Measurements from ENCODE around the gene NKX6-1. TPM values are rescaled to one million over a fixed set of nuclear protein-coding genes. Genes with fewer than 3 reads are reported as not detected.
A peak's percentile ranks its signal among the peaks of the same experiment; 100 is the strongest.

NKX6-1 gene
- total and polyA plus RNA-seq, 8 donors: 1.1 to 5.2 TPM; not detected in 6

DNA sequence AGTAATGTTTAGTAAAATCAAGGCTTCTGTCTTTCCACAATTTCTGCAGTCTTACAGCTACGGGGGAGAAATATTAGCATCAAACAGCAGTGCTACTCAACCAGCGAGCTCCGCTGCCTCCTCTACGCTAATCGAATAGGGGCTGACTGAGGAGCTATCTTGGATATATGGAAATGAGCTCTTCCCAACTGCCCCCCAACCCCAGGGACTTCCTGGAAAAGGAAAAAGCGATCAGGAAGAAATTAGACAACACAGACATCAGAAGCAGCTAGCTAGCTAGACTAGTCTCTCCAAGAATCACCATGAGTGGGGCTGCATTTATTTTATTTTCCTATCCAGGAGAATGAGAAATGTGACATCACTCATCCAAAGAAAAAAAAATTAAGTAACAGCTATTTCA, 7.6 kb downstream of the NKX6-1 start:
- Histone ChIP-seq H3K4me3 (no peak overlapping the region), H3K4me1 (peaks cover 13 to 21% (median 16%) of the 10 kb centered on the region in 4 donors), H3K27ac (no peak overlapping the region), H3K27me3 (peaks cover 22 to 100% (median 81%) of the 10 kb centered on the region in 3 donors), H3K36me3 (no peaks in the 10 kb centered on the region), H3K9me3 (peaks cover 0 to 15% (median 7%) of the 10 kb centered on the region in 4 donors)
- no peak for TF ChIP-seq CTCF (IDR thresholded peaks at IDR 0.05)
- no peak for TF ChIP-seq POLR2A (IDR thresholded peaks at IDR 0.05)
- no peak for TF ChIP-seq EP300 (IDR thresholded peaks at IDR 0.05)
- TF ChIP-seq POLR2AphosphoS5 (IDR thresholded peaks at IDR 0.05): no peak
- DNase-seq: no peak
- 24 to 34% (median 25%) methylated on average over 6 of the region's 6 CpGs for WGBS, 5 donors
- intact Hi-C loops (cut with DNase I; ENCODE audit: low total_unique reads): no loop called here

GRCh38 chr4:84490663-84491062, 8.4 kb downstream of the NKX6-1 start:
- TF ChIP-seq CTCF (IDR thresholded peaks at IDR 0.05) (no peak), EP300 (IDR thresholded peaks at IDR 0.05) (no peak), POLR2AphosphoS5 (IDR thresholded peaks at IDR 0.05) (no peak), POLR2A (IDR thresholded peaks at IDR 0.05) (no peak)
- WGBS, 5 donors: 29 to 52% (median 40%) methylated on average over 1 of the region's 1 CpG
- Histone ChIP-seq H3K27ac (no peak overlapping the region), H3K27me3 (peaks cover 18 to 100% (median 73%) of the 10 kb centered on the region in 3 donors), H3K9me3 (peaks cover 0 to 7% (median 3%) of the 10 kb centered on the region in 4 donors), H3K4me1 (peaks cover 11 to 15% (median 12%) of the 10 kb centered on the region in 4 donors), H3K4me3 (no peak overlapping the region), H3K36me3 (no peaks in the 10 kb centered on the region)
- DNase-seq: no peak
- intact Hi-C loops (cut with DNase I; ENCODE audit: low total_unique reads): no loop called here

DNA sequence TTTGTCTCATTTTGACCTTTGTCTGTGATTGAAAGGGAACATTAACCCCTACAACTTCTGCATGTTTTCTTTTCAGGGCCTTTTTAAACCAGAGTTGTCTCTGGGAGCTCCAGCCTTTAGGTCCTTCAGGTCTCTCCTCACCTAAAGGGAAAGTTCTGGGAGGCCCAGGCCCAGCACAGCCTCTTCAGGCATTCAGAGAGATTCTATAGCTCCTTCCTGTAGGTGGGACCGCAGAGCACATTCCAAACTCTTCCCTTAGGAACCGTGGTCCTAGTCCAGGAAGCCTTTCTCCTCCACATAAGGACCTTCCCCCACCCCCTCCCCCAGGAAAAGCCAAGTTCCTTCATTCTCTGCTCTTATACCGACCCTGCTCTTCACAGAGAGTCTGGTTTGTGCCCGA, 14.9 kb downstream of the NKX6-1 start:
- Histone ChIP-seq H3K27me3 (peaks cover 29 to 100% (median 75%) of the 10 kb centered on the region in 3 donors), H3K4me1 (peaks cover 14 to 34% (median 23%) of the 10 kb centered on the region in 4 donors), H3K4me3 (no peak overlapping the region), H3K36me3 (no peaks in the 10 kb centered on the region), H3K27ac (no peak overlapping the region), H3K9me3 (peaks cover 0 to 13% (median 0%) of the 10 kb centered on the region in 4 donors)
- 18 to 34% (median 27%) methylated on average over 4 of the region's 4 CpGs for WGBS, 5 donors
- no peak for DNase-seq
- intact Hi-C loops (cut with DNase I; ENCODE audit: low total_unique reads): no loop called here
- TF ChIP-seq CTCF (IDR thresholded peaks at IDR 0.05) (no peak), EP300 (IDR thresholded peaks at IDR 0.05) (no peak), POLR2A (IDR thresholded peaks at IDR 0.05) (no peak), POLR2AphosphoS5 (IDR thresholded peaks at IDR 0.05) (no peak)

GRCh38 chr4:84483688-84484087, 15.4 kb downstream of the NKX6-1 start:
- Histone ChIP-seq H3K27me3 (peaks cover 29 to 100% (median 71%) of the 10 kb centered on the region in 3 donors), H3K27ac (no peak overlapping the region), H3K36me3 (no peaks in the 10 kb centered on the region), H3K4me3 (peak overlapping the region in 1 of 4 donors; percentile 39), H3K4me1 (peaks cover 14 to 34% (median 23%) of the 10 kb centered on the region in 4 donors), H3K9me3 (peaks cover 0 to 13% (median 0%) of the 10 kb centered on the region in 4 donors)
- WGBS, 5 donors: 8 to 22% (median 11%) methylated on average over 12 to 20 of the region's 20 CpGs
- intact Hi-C loops (cut with DNase I; ENCODE audit: low total_unique reads): no loop called here
- DNase-seq: no peak
- TF ChIP-seq EP300 (IDR thresholded peaks at IDR 0.05) (no peak), POLR2A (IDR thresholded peaks at IDR 0.05) (no peak), POLR2AphosphoS5 (IDR thresholded peaks at IDR 0.05) (no peak), CTCF (IDR thresholded peaks at IDR 0.05) (no peak)
